Activated naive CD4-positive, alpha-beta T cell treated with anti-CD3 and anti-CD28 coated beads, Interleukin-2, amount 50 U/mL, for 16 hours (primary cell): ENCODE results near the gene ANAPC13.

Source experiments
- DNase-seq: peaks from one replicate; pipeline ENCODE4 v3.0.0-alpha.2; 2020

ANAPC13 gene

GRCh38 chr3:134485718-134486576 lies at the start of gene ANAPC13, which contains the start of gene CEP63:
Gene ANAPC13, minus strand, starts transcription at chr3:134485985. Its CDS starts 3,081 bp downstream, at chr3:134482904.
Gene CEP63, plus strand, starts transcription at chr3:134486057. Its CDS starts 9,264 bp downstream, at chr3:134495321.
- DNase-seq, result peak; percentile 92

DNA sequence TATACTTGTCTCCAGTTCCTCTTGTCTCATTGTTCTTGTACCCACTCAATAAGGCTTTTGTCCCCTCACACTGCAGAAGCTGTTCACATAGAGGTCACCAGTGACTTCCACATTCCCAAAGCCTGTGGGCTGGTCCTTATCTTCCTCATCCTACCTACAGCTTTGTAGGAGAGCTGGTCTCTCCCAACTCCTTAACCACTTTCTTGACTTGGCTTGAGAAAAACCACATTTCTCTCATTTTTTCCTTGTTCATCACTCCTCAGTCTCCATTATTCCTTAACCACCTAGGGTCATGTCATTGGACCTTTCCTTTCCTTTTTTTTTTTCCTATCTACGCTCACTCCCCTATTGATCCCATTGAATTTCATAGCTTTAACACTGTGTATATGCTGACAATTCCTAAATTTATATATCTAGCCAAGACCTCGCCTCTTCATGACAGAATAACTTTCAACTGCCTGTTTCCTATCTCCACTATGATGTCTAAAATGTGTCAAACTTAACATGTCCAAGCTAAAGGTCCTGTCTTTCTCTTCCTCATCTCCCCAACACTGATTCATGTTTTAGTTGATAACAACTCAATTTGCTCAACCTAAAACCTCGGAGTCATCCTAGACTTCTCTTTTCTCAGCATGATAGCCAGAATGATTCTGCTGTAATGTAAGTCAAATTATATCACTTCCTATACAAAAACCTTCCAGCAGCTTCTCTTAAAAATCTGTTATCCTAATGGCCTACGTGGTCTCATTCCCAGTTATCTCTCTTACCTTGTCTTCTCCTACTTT lies 49.6 kb upstream of the ANAPC13 start:
- no peak for DNase-seq

GRCh38 chr3:134533493-134533892 lies 47.7 kb upstream of the ANAPC13 start:
- no peak for DNase-seq

DNA sequence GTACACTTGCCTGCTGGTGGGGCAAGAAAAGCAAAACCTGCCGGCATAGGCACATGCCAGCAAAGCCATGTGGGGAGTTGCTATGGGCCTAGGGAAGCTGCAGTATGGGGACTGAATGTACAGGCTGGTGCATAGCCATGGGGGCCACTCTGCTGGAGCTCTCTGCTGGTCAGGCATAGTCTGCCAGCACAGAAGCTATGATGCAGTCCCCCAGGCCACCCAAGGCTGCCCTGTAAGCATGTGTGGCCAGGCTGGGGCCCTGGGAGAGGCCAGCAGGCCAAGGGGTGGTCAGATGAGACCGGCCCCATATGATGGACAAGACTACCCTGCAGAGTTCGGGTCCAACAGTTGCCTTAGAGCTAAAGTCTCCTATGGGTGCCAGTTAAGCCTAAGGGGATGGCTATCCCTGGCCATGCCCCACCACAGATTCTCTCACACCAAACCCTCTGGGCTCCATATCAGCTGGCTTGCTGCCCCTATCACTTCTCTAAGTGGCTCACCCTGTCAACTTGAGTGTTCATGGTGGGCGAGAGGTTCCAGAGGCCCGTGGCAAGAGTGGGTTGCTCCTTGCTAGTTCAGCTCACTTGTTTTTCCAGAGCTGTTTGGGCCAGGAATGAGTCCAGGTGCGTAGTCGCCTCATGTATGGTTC lies 41.9 kb upstream of the ANAPC13 start:
- DNase-seq, result no peak

DNA sequence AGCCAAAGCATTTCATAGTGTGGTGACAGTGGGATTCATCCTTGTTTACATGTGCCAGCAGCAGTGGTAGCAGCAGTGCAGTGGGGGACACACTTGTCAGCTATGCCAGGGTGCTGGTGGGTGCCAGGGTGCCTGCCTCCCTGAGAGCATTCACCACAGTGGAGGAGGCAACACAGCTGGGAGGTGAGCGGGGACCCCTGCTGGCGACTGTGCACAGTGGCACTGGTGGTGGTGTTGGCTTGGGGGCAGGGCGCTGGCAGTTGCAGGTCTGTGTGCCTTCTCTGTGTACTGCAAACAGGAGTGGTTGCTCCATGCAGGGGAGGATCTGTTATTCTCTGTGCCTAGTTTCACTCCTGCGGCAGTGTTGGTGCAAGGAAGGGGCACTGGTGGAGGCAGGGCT lies 41.3 kb upstream of the ANAPC13 start:
- DNase-seq, result no peak

DNA sequence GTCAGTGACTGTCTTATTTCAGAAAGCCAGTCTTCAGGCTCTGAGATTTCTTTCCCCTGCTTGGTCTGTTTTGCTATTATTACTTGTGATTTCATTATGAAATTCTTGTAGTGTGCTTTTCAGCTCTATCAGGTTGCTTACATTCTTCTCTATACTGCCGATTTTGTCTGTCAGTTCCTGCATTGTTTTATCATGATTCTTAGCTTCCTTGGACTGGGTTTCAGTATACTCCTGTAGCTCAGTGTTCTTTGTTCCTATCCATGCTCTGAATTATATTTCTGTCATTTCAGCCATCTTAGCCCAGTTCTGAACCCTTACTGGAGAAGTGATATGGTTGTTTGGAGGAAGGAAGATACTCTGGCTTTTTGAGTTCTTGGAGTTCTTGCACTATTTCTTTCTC lies 40.5 kb upstream of the ANAPC13 start:
- no peak for DNase-seq

DNA sequence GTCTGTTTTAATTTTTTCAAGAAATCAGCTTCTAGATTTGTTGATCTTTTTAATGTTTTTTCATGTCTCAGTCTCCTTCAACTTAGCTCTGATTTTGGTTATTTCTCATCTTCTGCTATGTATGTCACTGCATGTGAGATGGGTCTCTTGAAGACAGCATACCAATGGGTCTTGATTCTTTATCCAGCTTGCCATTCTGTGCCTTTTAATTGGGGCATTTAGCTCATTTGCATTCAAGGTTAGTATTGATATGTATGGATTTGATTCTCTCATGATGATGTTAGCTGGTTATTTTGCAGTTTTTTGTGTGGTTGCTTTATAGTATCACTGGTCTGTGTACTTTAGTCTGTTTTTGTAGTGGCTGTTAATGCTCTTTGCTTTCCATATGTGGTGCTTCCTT lies 39.5 kb upstream of the ANAPC13 start:
- no peak for DNase-seq

DNA sequence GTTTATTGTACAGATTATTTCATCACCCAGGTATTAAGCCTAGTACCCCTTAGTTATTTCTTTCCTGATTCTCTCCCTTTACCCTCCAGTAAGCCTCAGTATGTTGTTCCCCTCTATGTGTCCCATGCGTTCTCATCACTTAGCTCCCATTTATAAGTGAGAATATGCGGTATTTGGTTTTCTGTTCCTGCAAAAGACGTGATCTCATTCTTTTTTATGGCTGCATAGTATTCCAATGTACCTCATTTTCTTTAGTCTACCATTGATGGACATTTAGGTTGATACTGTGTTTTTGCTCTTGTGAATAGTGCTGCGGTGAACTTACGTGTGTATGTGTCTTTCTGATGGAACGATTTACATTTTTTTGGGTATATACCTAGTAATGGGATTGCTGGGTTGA lies 36.8 kb upstream of the ANAPC13 start:
- no peak for DNase-seq

- DNase-seq, result no peak
These were observed 32.0 kb upstream of the ANAPC13 start for GRCh38 chr3:134517791-134518190.

DNA sequence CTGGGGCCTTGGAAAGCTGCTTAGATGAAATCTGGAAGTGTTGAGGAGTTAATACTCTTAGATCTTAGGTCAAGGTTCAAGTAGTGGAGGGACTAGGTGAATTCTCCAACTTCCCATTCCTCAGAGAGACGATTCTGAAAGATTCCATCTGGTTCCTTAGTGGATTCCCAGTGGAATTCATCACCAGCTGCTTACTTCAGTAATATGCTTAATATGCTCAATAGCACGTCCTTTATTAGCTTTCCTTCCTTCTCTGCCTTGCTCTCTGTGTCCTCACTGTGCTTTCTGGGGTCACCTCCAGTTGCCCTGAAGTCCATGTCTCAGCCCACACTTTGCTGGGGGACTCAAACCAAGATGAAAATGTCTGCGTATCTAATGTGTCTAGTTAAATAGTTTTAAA lies 31.1 kb upstream of the ANAPC13 start:
- no peak for DNase-seq

DNA sequence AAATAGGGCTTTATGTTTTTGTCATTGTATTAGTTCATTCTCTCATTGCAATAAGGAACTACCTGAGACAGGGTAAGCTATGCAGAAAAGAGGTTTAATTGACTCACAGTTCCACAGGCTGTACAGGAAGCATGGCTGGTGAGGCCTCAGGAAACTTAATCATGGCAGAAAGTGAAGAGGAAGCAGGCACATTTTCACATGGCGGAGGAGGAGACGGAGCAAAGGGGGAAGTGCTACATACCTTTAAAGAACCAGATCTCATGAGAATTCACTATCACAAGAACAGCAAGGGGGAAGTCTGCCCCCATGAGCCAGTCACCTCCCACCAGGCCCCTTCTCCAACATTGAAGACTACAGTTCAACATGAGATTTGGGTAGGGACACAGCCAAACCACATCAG lies 25.7 kb upstream of the ANAPC13 start:
- no peak for DNase-seq

DNA sequence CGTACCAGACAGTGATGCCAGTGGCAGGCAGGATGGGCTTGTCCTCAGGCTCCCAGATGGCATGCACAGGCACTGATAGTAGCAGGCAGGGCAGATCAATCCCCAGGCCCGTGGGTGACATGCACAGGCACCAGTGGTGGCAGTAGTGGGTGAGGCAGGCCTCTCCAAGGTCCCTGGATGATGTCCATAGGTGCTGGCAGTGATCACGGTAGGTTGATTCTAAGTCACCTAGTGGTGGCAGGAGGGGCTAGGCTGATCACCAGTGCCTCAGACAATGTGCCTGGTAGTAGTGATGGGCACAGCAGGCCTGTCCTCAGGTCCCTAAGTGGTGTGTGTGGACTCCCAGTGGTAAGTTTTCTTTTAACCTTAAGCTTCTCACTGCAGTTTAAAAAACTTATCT lies 19.7 kb upstream of the ANAPC13 start:
- DNase-seq, result no peak

GRCh38 chr3:134504132-134504531 lies 18.3 kb upstream of the ANAPC13 start:
- no peak for DNase-seq

DNA sequence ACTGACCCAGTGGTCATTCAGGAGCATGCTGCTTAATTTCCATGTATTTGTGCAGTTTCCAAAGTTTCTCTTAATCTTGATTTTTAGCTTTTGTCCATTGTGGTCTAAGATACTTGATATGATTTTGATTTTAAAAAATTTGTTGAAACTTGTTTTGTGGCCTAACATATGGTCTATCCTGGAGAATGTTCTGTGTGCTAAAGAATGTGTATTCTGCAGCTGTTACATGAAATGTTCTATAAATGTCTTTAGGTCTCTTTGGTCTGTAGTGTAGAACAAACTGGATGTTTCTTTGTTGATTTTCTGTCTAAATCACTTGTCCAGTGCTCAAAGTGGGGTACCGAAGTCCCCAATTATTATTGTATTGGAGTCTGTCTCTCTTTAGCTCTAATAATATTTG lies 17.5 kb upstream of the ANAPC13 start:
- DNase-seq, result no peak

DNA sequence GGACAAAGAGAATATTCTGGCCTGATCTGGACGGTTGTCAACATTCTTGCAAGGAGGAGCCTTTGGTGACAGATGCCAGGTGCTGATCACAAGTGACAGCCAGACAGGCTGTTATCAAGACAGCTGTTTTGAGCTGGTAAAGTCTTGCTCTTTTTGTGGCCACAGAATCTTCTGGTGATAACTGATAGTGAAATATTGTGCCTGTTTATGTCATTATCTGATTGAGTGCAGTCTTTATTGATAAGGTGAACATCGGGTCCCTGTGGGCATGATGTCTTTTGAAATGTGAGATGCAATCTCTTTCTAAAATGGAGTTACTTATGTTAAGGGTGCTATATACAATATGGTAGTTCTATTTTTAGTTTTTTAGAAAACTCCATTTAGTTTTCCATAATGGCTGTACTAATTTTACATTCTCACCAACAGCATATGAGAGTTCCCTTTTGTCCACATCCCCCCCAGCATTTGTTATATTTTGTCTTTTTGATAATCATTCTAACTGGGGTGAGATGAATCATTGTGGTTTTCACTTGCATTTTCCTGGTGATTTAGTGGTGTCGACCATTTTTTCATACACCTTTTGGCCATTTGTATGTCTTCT lies 10.8 kb upstream of the ANAPC13 start:
- no peak for DNase-seq

GRCh38 chr3:134495980-134496379 lies 10.2 kb upstream of the ANAPC13 start:
- DNase-seq, result no peak

GRCh38 chr3:134494495-134494894 lies 8.7 kb upstream of the ANAPC13 start:
- DNase-seq, result no peak

- DNase-seq, result no peak
These were observed 1.6 kb upstream of the ANAPC13 start for GRCh38 chr3:134487406-134487805.

DNA sequence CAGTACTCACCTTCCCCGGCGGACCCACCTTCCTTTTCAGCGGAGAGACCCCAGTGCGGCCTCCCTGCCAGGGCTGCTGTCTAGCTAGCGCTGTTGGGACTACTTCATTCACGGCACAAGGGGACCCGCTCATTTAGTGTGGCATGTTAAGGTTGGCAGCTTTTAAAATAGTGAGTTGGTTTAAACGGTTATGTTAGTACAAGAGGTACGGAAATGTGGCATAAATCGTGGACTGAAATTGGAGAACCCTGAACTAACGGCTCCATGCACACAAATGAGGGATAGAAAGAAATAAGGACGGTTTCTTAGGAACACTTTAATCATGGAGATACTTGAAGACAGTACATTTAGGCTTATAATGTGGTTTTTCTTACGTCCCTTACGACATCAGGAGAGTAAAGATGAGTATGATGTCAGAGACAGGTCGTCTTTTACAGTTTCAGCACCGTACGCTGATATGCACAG lies 824 bp upstream of the ANAPC13 start:
- DNase-seq, result no peak

DNA sequence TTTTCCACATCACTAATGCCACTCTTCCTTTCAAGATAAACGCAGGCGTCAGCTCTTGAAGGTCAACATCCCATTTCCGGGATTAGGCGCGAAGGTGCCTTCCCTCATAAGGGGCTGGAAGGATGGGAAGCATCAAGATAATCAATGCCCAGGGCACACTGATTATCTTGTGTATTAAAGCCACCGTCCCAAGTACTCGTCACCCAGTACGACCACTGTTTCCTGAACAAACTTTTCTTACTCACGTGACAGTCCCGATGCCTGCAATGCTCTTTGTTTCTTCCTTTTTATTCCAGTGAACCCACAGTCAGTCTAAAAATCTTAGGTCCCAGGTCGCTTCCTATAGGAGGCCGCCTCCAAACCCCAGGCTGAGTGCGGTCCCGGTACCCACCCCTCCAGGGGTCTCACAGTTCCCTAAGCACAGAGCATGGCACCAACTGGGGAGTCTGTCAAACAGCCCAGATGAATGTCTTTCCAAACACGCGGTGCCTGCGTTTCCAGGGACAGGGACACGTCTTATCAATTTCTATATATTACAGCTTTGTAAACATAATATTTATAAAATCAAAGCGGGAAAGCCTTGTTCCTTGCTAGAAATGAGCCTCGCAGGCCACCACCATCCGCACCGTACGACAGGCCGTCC lies 589 bp downstream of the ANAPC13 start:
- DNase-seq, result no peak

- DNase-seq, result no peak
These were observed 2.4 kb downstream of the ANAPC13 start for GRCh38 chr3:134483195-134483900.

DNA sequence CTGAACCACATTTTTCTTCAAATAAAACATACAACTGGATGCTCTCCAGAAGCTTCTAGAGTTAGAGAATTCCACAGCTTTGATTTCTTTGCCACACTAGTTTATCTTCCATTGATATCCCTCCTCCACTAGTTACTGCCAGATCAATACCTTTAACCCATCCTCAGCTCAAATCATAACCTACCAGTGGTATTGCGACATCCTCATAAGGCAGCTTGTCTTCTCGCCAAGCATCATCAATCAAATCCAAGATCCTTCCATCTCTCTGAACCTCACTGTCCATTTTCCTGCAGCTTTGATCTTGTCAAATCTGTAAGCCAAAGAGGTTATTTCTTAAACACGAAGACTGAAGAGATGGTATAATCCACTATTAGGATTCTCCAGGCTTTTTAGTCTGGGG lies 3.2 kb downstream of the ANAPC13 start:
- no peak for DNase-seq
